ENCODE results near the gene PEX13.

- TF ChIP-seq, protein P1, sequence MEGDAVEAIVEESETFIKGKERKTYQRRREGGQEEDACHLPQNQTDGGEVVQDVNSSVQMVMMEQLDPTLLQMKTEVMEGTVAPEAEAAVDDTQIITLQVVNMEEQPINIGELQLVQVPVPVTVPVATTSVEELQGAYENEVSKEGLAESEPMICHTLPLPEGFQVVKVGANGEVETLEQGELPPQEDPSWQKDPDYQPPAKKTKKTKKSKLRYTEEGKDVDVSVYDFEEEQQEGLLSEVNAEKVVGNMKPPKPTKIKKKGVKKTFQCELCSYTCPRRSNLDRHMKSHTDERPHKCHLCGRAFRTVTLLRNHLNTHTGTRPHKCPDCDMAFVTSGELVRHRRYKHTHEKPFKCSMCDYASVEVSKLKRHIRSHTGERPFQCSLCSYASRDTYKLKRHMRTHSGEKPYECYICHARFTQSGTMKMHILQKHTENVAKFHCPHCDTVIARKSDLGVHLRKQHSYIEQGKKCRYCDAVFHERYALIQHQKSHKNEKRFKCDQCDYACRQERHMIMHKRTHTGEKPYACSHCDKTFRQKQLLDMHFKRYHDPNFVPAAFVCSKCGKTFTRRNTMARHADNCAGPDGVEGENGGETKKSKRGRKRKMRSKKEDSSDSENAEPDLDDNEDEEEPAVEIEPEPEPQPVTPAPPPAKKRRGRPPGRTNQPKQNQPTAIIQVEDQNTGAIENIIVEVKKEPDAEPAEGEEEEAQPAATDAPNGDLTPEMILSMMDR (conservative IDR thresholded peaks at IDR 0.05; ENCODE audit: low read length), result no peak
- TF ChIP-seq EZH2phosphoT487 (IDR thresholded peaks at IDR 0.05; ENCODE audit: borderline replicate concordance, low read depth, low read length), result no peak
Measured at GRCh38 chr2:61045226-61045625, 27.7 kb downstream of the PEX13 start.

Data from OCI-LY7 (cell line).